CD8-positive, alpha-beta memory T cell (primary cell): ENCODE results near the gene TIAM1. TPM values are rescaled to one million over a fixed set of nuclear protein-coding genes. Genes with fewer than 3 reads are reported as not detected.

Experiments
- CTCF ChIA-PET: fragments of 350-600 bp; sonication (Branson Sonifier 250); formaldehyde crosslinking; loops from one replicate; lab custom pipeline; 2021; ENCODE audit warnings: antibody characterized with exemption; lab: Charles Lee
- POLR2A ChIA-PET: fragments of 350-600 bp; sonication (Branson Sonifier 250); formaldehyde crosslinking; loops from one replicate; lab custom pipeline; 2021; ENCODE audit warnings: antibody characterized with exemption; lab: Charles Lee
- DNase-seq, 5 donors: peaks; one replicate each; pipeline versions ENCODE4 v3.0.0 to v3.0.0-alpha.2; 2020 to 2022; ENCODE audit warnings: mixed read lengths in 1 of 5
- H3K27ac ChIP-seq: one replicate; pipeline ENCODE4 v1.7.0; 2013; ENCODE audit warnings: low read depth, mild to moderate bottlenecking, low read length, moderate library complexity
- H3K27me3 ChIP-seq: 2 replicates; pipeline ENCODE4 v1.7.0; 2013; ENCODE audit warnings: low read length, mild to moderate bottlenecking; ENCODE audit not compliant: insufficient read depth, poor library complexity, severe bottlenecking
- H3K36me3 ChIP-seq: 2 replicates; pipeline ENCODE4 v1.7.0; 2013; ENCODE audit warnings: mild to moderate bottlenecking, low read length, moderate library complexity; ENCODE audit not compliant: insufficient read depth
- H3K4me1 ChIP-seq: 2 replicates; pipeline ENCODE4 v1.7.0; 2013; ENCODE audit warnings: mild to moderate bottlenecking, low read length, moderate library complexity; ENCODE audit not compliant: insufficient read depth
- H3K4me3 ChIP-seq: 2 replicates; pipeline ENCODE4 v1.7.0; 2013; ENCODE audit warnings: mild to moderate bottlenecking, low read length
- H3K9me3 ChIP-seq: 2 replicates; pipeline ENCODE4 v1.7.0; 2013; ENCODE audit warnings: mild to moderate bottlenecking, low read length
- H3K27ac Mint-ChIP-seq, 8 donors: one replicate each; pipeline ENCODE4 v1.8.0; 2020 to 2021; ENCODE audit warnings: mixed read lengths in 8 of 8, mild to moderate bottlenecking in 6 of 8, inconsistent platforms in 3 of 8, moderate library complexity in 3 of 8
- H3K27me3 Mint-ChIP-seq, 2 donors: one replicate each; pipeline ENCODE4 v1.8.0; 2020 to 2021; ENCODE audit warnings: mixed read lengths in 2 of 2, mild to moderate bottlenecking in 1 of 2, moderate library complexity in 1 of 2
- H3K36me3 Mint-ChIP-seq, 3 donors: one replicate each; pipeline ENCODE4 v1.8.0; 2020 to 2021; ENCODE audit warnings: mixed read lengths in 3 of 3, inconsistent platforms in 1 of 3, mild to moderate bottlenecking in 1 of 3
- H3K4me1 Mint-ChIP-seq, 3 donors: one replicate each; pipeline ENCODE4 v1.8.0; 2020 to 2021; ENCODE audit warnings: mixed read lengths in 3 of 3, inconsistent platforms in 1 of 3, mild to moderate bottlenecking in 1 of 3
- H3K4me3 Mint-ChIP-seq, 7 donors: one replicate each; pipeline ENCODE4 v1.8.0; 2020 to 2021; ENCODE audit warnings: mixed read lengths in 7 of 7, mild to moderate bottlenecking in 6 of 7, moderate library complexity in 4 of 7, inconsistent platforms in 2 of 7
- H3K9me3 Mint-ChIP-seq, 5 donors: one replicate each; pipeline ENCODE4 v1.8.0; 2020 to 2022; ENCODE audit warnings: mixed read lengths in 5 of 5, mild to moderate bottlenecking in 3 of 5, moderate library complexity in 2 of 5, inconsistent platforms in 1 of 5
- polyA plus RNA-seq: library from polyadenylated mRNA; unstranded; fragments of 300-500 nt; fragmentation: Illumina TruSeq; gene quantifications from one replicate; pipeline ENCODE4 v1.2.3, GENCODE V29; 2021
- total RNA-seq, 2 experiments: library from RNA; stranded (reverse); gene quantifications; one replicate each; pipeline ENCODE4 v1.2.3, GENCODE V29; 2021

TIAM1 gene
- total and polyA plus RNA-seq, 3 experiments from 2014 or later = 6.3 to 37.4 (median 37.3) TPM

GRCh38 chr21:31133243-31133830, 210.7 kb downstream of the TIAM1 start:
- ChIA-PET POLR2A (no interaction called here), CTCF (interaction anchor here (0.7 to 1.4 kb wide), 2 partner anchors 11 to 42 kb away, joined by 3 read pairs; no protein-coding TSS in a partner anchor)
- DNase-seq = no peak
- H3K4me3 ChIP-seq = peak overlapping the region; percentile 5
- H3K36me3 ChIP-seq = peaks cover 3% of the 10 kb centered on the region
- H3K27me3 ChIP-seq = no peaks in the 10 kb centered on the region
- H3K4me1 ChIP-seq = peaks cover 41% of the 10 kb centered on the region
- peaks cover 7 to 46% of the 10 kb centered on the region in 2 donors for H3K27me3 Mint-ChIP-seq
- H3K27ac ChIP-seq = no peak overlapping the region
- peaks cover 0 to 2% (median 0%) of the 10 kb centered on the region in 5 donors for H3K9me3 Mint-ChIP-seq
- H3K4me1 Mint-ChIP-seq = peaks cover 29 to 48% (median 47%) of the 10 kb centered on the region in 3 donors
- H3K4me3 Mint-ChIP-seq = peak overlapping the region; percentile 67 to 89 (median 82)
- peaks cover 3 to 16% (median 11%) of the 10 kb centered on the region in 3 donors for H3K36me3 Mint-ChIP-seq
- H3K27ac Mint-ChIP-seq = peak overlapping the region in 5 of 8 donors; percentile 6 to 58 (median 37)
- no peaks in the 10 kb centered on the region for H3K9me3 ChIP-seq

GRCh38 chr21:31132574-31133242, 211.4 kb downstream of the TIAM1 start:
- DNase-seq = peak; percentile 25 to 89 (median 79)
- Mint-ChIP-seq H3K4me3 (peak overlapping the region; percentile 67 to 89 (median 82)), H3K27me3 (peaks cover 7 to 46% of the 10 kb centered on the region in 2 donors), H3K27ac (peak overlapping the region in 7 of 8 donors; percentile 6 to 91 (median 83)), H3K36me3 (peaks cover 4 to 16% (median 11%) of the 10 kb centered on the region in 3 donors), H3K4me1 (peaks cover 29 to 48% (median 47%) of the 10 kb centered on the region in 3 donors), H3K9me3 (peaks cover 0 to 2% (median 0%) of the 10 kb centered on the region in 5 donors)
- Histone ChIP-seq H3K27me3 (no peaks in the 10 kb centered on the region), H3K36me3 (peaks cover 3% of the 10 kb centered on the region), H3K9me3 (no peaks in the 10 kb centered on the region), H3K4me3 (peak overlapping the region; percentile 56), H3K27ac (no peak overlapping the region), H3K4me1 (peaks cover 41% of the 10 kb centered on the region)
- CTCF ChIA-PET = interaction anchor here (0.7 to 1.4 kb wide), 5 partner anchors 10 to 43 kb away, joined by 3 read pairs; no protein-coding TSS in a partner anchor
- POLR2A ChIA-PET = no interaction called here

GRCh38 chr21:31130821-31131220, 213.2 kb downstream of the TIAM1 start:
- Mint-ChIP-seq H3K27ac (peak overlapping the region in 1 of 8 donors; percentile 26), H3K9me3 (peaks cover 0 to 2% (median 0%) of the 10 kb centered on the region in 5 donors), H3K4me3 (no peak overlapping the region), H3K27me3 (peaks cover 7 to 35% of the 10 kb centered on the region in 2 donors), H3K4me1 (peaks cover 29 to 48% (median 47%) of the 10 kb centered on the region in 3 donors), H3K36me3 (peaks cover 11 to 15% (median 11%) of the 10 kb centered on the region in 3 donors)
- peaks cover 7% of the 10 kb centered on the region for H3K36me3 ChIP-seq
- no peak overlapping the region for H3K4me3 ChIP-seq
- peaks cover 41% of the 10 kb centered on the region for H3K4me1 ChIP-seq
- no peak for DNase-seq
- POLR2A ChIA-PET = no interaction called here
- CTCF ChIA-PET = no interaction called here
- H3K27ac ChIP-seq = no peak overlapping the region
- H3K9me3 ChIP-seq = no peaks in the 10 kb centered on the region
- no peaks in the 10 kb centered on the region for H3K27me3 ChIP-seq

- ChIA-PET POLR2A (no interaction called here), CTCF (interaction anchor here (1.3 kb wide), 1 partner anchor 12 kb away, joined by 3 read pairs; no protein-coding TSS in a partner anchor)
- Histone ChIP-seq H3K4me3 (no peak overlapping the region), H3K27me3 (no peaks in the 10 kb centered on the region), H3K27ac (no peak overlapping the region), H3K9me3 (no peaks in the 10 kb centered on the region), H3K4me1 (peaks cover 29% of the 10 kb centered on the region), H3K36me3 (peaks cover 8% of the 10 kb centered on the region)
- no peak for DNase-seq
- Mint-ChIP-seq H3K9me3 (peaks cover 0 to 2% (median 0%) of the 10 kb centered on the region in 5 donors), H3K27me3 (peaks cover 7 to 25% of the 10 kb centered on the region in 2 donors), H3K4me1 (peaks cover 19 to 35% (median 35%) of the 10 kb centered on the region in 3 donors), H3K36me3 (peaks cover 9 to 14% (median 13%) of the 10 kb centered on the region in 3 donors), H3K4me3 (no peak overlapping the region), H3K27ac (no peak overlapping the region)
These were observed 215.8 kb downstream of the TIAM1 start for GRCh38 chr21:31128234-31128633.

GRCh38 chr21:31124010-31124409, 220.1 kb downstream of the TIAM1 start:
- Mint-ChIP-seq H3K27ac (peak overlapping the region in 1 of 8 donors; percentile 29), H3K9me3 (no peaks in the 10 kb centered on the region), H3K36me3 (peaks cover 11 to 22% (median 20%) of the 10 kb centered on the region in 3 donors), H3K4me3 (no peak overlapping the region), H3K4me1 (no peaks in the 10 kb centered on the region), H3K27me3 (peaks cover 0 to 8% of the 10 kb centered on the region in 2 donors)
- Histone ChIP-seq H3K27ac (no peak overlapping the region), H3K4me1 (no peaks in the 10 kb centered on the region), H3K27me3 (no peaks in the 10 kb centered on the region), H3K4me3 (no peak overlapping the region), H3K9me3 (no peaks in the 10 kb centered on the region), H3K36me3 (peaks cover 18% of the 10 kb centered on the region)
- ChIA-PET CTCF (no interaction called here), POLR2A (no interaction called here)
- DNase-seq = no peak

GRCh38 chr21:31119199-31119598, 224.9 kb downstream of the TIAM1 start:
- H3K27me3 ChIP-seq = no peaks in the 10 kb centered on the region
- H3K4me3 Mint-ChIP-seq = no peak overlapping the region
- ChIA-PET CTCF (interaction anchor here (1.1 to 1.4 kb wide), 2 partner anchors 9 to 13 kb away, joined by 3 read pairs; no protein-coding TSS in a partner anchor), POLR2A (no interaction called here)
- H3K27ac ChIP-seq = no peak overlapping the region
- H3K27me3 Mint-ChIP-seq = peaks cover 2 to 26% of the 10 kb centered on the region in 2 donors
- peaks cover 11 to 18% (median 14%) of the 10 kb centered on the region in 3 donors for H3K36me3 Mint-ChIP-seq
- H3K4me3 ChIP-seq = no peak overlapping the region
- H3K36me3 ChIP-seq = peaks cover 14% of the 10 kb centered on the region
- no peak for DNase-seq
- no peaks in the 10 kb centered on the region for H3K4me1 ChIP-seq
- H3K9me3 ChIP-seq = no peaks in the 10 kb centered on the region
- H3K4me1 Mint-ChIP-seq = no peaks in the 10 kb centered on the region
- H3K9me3 Mint-ChIP-seq = no peaks in the 10 kb centered on the region
- no peak overlapping the region for H3K27ac Mint-ChIP-seq

GRCh38 chr21:31117128-31117916, 226.7 kb downstream of the TIAM1 start:
- CTCF ChIA-PET = interaction anchor here (0.6 kb wide), 1 partner anchor 69 kb away, joined by 3 read pairs; no protein-coding TSS in a partner anchor
- Mint-ChIP-seq H3K4me1 (no peaks in the 10 kb centered on the region), H3K27me3 (peaks cover 2 to 40% of the 10 kb centered on the region in 2 donors), H3K36me3 (peaks cover 5 to 16% (median 12%) of the 10 kb centered on the region in 3 donors), H3K4me3 (no peak overlapping the region), H3K9me3 (no peaks in the 10 kb centered on the region), H3K27ac (peak overlapping the region in 1 of 8 donors; percentile 37)
- Histone ChIP-seq H3K9me3 (no peaks in the 10 kb centered on the region), H3K27me3 (no peaks in the 10 kb centered on the region), H3K27ac (no peak overlapping the region), H3K4me3 (no peak overlapping the region), H3K4me1 (no peaks in the 10 kb centered on the region), H3K36me3 (peaks cover 7% of the 10 kb centered on the region)
- DNase-seq = no peak
- POLR2A ChIA-PET = interaction anchor here (0.6 kb wide), 1 partner anchor 207 kb away, joined by 4 read pairs; no protein-coding TSS in a partner anchor
